Duodenal mucosa (tissue), 2 donors: ENCODE results near the gene NAGA.
"Not testable (repeated sequence)": the region's sequence is repeated elsewhere in the genome, so short reads cannot be mapped to it uniquely, and the experiment has no call there.

Source experiments
- H3K27ac ChIP-seq: one replicate; pipeline ENCODE4 v1.7.0; 2013; ENCODE audit warnings: low read depth, low read length
- H3K27me3 ChIP-seq, 2 donors: one replicate each; pipeline ENCODE4 v1.7.0; 2013; ENCODE audit warnings: low read length in 2 of 2, control low read depth in 1 of 2; ENCODE audit not compliant: insufficient read depth in 2 of 2, control insufficient read depth in 1 of 2
- H3K36me3 ChIP-seq, 2 donors: one replicate each; pipeline ENCODE4 v1.7.0; 2013; ENCODE audit warnings: low read length in 2 of 2, control low read depth in 1 of 2; ENCODE audit not compliant: insufficient read depth in 2 of 2, control insufficient read depth in 1 of 2
- H3K4me1 ChIP-seq, 2 donors: one replicate each; pipeline ENCODE4 v1.7.0; 2013; ENCODE audit warnings: low read length in 2 of 2, control low read depth in 1 of 2; ENCODE audit not compliant: insufficient read depth in 2 of 2, control insufficient read depth in 1 of 2
- H3K4me3 ChIP-seq, 2 donors: one replicate each; pipeline ENCODE4 v1.7.0; 2013; ENCODE audit warnings: low read length in 2 of 2, low read depth in 1 of 2
- H3K9ac ChIP-seq, 2 donors: one replicate each; pipeline ENCODE4 v1.7.0; 2013; ENCODE audit warnings: low read length in 2 of 2, low read depth in 1 of 2
- H3K9me3 ChIP-seq, 2 donors: one replicate each; pipeline ENCODE4 v1.7.0; 2013; ENCODE audit warnings: low read length in 2 of 2, control low read depth in 1 of 2; ENCODE audit not compliant: control insufficient read depth in 1 of 2

Gene NAGA

DNA sequence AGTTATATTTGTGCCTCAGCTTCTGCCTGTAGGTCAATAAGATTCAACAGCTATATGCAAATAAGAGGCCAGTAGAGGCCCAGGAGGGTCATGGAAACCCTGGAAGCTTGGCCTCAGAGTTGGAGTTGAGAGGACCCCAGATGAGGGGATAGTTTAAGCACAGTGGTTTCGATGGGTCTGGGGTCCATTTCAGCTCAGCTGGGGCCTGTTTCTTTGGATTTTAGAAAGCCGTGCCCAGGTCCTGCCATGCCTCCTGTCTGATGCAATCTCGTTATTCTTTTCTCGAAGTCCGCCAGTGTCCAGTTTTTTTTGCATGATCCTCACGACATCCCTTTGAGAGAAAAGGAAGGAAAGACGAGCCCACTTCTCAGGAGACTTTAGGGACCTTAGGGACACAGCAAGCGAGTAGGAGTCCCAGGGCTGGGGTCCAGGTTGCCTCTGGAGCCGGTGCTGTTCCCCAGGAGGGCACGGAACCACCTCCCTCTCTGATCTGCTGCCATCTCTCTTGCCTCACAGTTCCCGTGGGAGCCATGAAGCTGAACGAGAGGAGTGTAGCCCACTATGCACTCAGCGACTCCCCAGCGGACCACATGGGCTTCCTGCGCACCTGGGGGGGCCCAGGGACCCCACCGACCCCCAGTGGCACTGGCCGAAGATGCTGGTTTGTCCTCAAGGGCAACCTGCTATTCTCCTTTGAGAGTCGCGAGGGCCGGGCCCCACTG, 6.3 kb upstream of the NAGA start:
- Histone ChIP-seq H3K27me3 (no peaks in the 10 kb centered on the region), H3K4me3 (no peak overlapping the region), H3K9me3 (no peaks in the 10 kb centered on the region), H3K27ac (no peak overlapping the region), H3K36me3 (peaks cover 0 to 5% of the 10 kb centered on the region in 2 donors), H3K4me1 (peaks cover 33 to 40% of the 10 kb centered on the region in 2 donors), H3K9ac (no peak overlapping the region)

DNA sequence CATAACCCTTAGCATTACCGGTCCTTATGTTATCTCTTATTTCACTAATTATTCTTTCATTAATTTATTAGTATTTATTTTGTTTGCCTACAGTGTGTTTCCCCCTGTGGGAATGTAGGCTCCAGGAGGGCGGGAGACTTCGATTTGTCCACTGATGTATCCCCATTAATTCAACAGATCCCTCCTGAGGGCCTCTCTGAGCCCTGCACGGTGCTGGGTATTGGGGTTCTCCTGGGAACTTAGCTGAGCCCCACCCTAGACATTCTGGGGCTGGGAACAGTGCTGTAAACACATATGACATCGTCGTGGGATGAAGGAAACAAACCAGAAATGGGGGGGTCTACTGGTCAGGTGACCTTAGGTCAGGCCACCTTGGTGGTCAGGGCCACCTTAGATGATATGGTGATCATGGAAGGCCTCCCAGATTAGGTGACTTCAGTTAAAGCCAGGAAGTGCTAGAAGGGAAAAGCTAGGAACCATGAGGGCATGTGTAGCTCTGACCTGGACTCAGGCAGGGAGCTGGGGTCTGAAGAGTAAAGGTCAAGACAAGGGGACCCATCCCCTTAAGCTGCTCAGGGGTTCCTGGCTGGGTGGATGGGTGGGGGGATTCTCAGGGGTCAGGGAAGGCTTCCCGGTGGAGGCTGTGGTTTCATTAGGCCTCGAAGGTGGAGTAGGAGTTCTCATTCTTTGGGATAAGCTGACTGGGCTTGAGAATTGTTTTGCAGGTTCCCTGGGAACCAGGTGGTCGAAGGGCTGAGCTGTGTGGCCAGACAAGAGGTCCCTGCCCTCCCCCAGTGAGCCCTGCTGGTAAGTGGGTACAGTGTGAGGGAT, 4.4 kb upstream of the NAGA start:
- Histone ChIP-seq H3K27me3 (no peaks in the 10 kb centered on the region), H3K9me3 (no peaks in the 10 kb centered on the region), H3K4me1 (peaks cover 39 to 43% of the 10 kb centered on the region in 2 donors), H3K9ac (peak overlapping the region; percentile 79 to 83), H3K36me3 (peaks cover 0 to 3% of the 10 kb centered on the region in 2 donors), H3K4me3 (peak overlapping the region; percentile 75 to 77), H3K27ac (peak overlapping the region; percentile 85)

GRCh38 chr22:42074132-42074811, 3.7 kb upstream of the NAGA start, which contains the start of gene PHETA2:
Gene PHETA2, plus strand, starts transcription at chr22:42074248. Its CDS starts 3,046 bp downstream, at chr22:42077294.
- H3K4me3 ChIP-seq = peak within 1 kb of the TSS; percentile 75 to 77
- peaks cover 45 to 49% of the 10 kb centered on the region in 2 donors for H3K4me1 ChIP-seq
- H3K27ac ChIP-seq = peak within 1 kb of the TSS; percentile 85
- peaks cover 0 to 3% of the 10 kb centered on the region in 2 donors for H3K36me3 ChIP-seq
- H3K9me3 ChIP-seq = no peaks in the 10 kb centered on the region
- no peaks in the 10 kb centered on the region for H3K27me3 ChIP-seq
- peak within 1 kb of the TSS; percentile 79 to 83 for H3K9ac ChIP-seq

DNA sequence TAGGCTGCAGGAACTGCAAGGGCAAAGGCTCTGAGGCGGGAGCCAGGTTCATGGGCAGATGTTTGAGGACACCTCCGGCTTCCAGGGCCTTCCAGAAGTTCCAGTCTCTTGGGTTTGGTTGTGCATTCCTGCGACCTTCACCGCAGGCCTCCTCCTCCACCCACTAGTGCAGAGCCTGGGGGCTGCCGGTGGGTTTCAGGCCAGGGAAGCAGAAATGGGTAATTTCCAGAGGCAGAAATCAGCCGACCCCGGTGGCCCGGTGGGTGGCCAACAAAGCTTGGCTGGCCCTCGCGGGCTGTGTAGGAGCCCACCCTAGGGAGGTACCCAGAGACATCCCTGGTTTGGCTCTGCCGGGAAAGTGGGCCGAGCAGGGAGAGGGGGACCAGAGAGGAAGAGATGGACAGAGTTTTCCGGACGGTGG, 3.0 kb upstream of the NAGA start:
- Histone ChIP-seq H3K9me3 (no peaks in the 10 kb centered on the region), H3K9ac (peak overlapping the region in 1 of 2 donors; percentile 83), H3K4me1 (peaks cover 39 to 44% of the 10 kb centered on the region in 2 donors), H3K27me3 (no peaks in the 10 kb centered on the region), H3K36me3 (peaks cover 0 to 3% of the 10 kb centered on the region in 2 donors), H3K4me3 (peak overlapping the region; percentile 75 to 77), H3K27ac (peak overlapping the region; percentile 85)

DNA sequence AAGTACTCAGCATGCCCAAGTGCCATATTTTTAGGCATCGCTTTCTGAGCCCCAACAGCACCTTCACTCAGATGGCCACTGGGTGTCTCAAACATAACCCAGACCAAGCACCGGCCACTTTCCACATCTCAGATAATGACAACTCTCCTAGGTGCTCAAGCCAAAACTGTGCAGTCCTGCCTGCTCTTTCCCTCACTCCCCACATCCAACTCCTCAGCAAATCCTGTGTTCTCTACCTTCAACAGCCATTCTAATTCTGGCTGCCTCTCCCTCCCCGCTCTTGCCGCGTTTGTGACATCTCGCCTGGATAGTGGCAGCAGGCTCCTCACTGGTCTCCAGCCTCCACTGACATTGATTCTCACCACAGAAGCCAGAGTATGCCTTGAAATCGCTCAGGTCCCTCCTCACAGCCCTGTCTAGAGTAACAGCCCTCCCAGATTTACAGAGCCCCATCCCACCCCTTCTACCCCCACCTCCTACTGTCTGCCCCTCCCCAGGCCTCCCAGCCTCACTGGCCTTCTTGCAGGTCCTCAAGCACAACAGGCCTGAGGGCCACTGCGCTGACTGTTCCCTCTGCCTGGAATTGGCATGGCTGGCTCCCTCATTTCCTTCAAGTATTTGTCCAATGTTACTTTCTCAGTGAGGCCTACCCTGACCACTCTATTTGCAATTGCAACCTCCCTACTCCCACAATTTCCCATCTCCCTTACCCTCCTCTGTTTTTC, 2.2 kb upstream of the NAGA start:
- Histone ChIP-seq H3K36me3 (peaks cover under 1 to 8% of the 10 kb centered on the region in 2 donors), H3K9ac (no peak overlapping the region), H3K4me1 (peaks cover 33 to 36% of the 10 kb centered on the region in 2 donors), H3K4me3 (no peak overlapping the region), H3K27me3 (no peaks in the 10 kb centered on the region), H3K27ac (no peak overlapping the region), H3K9me3 (no peaks in the 10 kb centered on the region)

DNA sequence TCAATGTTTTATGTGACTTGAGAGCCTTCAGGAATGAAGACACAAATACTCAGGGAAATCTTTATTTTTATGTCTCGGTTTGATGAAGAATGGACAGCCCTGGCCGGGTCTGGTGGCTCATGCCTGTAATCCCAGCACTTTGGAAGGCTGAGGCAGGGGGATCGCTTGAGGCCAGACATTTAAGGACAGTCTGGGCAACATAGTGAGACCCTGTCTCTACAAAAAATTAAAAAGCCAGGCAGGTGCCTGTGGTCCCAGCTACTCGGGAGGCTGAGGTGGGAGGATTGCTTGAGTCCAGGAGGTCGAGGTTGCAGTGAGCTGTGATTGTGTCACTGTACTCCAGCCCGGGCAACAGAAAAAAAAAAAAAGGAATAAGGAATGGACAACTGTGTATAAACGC, 896 bp upstream of the NAGA start:
- Histone ChIP-seq H3K4me3 (peak overlapping the region; percentile 75 to 79), H3K4me1 (peaks cover 33% of the 10 kb centered on the region in 2 donors), H3K9ac (peak overlapping the region; percentile 84 to 85), H3K36me3 (peaks cover 12 to 18% of the 10 kb centered on the region in 2 donors)
- not testable (repeated sequence) for H3K9me3 ChIP-seq, H3K27ac ChIP-seq, H3K27me3 ChIP-seq

DNA sequence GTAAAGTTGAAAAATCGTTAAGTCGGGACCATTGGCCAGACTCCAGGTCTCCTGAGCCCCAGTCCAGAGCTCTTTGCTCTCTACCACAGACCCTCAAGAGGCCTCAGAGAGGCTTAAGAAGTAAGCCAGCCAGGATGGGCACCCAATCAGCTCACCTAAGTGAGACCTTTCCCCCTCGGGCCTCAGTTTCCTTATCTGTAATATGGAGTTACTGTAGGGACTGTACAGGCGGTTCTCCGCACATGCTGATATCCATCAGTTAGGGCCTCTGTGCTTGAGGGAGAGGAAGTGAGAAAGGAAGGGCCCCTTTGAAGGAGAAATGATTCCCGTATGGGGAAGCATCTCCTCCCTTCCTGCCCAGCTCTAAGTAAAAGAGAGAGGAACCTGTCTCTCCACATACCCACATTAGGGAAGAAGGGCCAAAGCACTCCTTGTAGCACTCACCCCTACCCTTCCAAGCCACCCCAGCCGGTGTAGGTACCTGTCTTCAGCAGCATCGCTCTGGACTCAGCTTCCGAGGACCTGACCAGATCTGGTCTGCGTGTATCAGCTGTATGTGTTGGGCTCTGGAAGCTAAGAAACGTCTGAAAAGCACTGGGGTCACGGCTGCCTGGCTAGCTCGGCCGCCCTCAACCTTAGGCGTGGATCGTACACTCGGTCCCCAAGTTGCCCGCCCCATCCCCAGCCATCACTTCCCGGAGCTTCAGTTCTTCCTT, 653 bp downstream of the NAGA start:
- Histone ChIP-seq H3K27ac (peak overlapping the region; percentile 92), H3K9me3 (no peaks in the 10 kb centered on the region), H3K36me3 (peaks cover 14 to 33% of the 10 kb centered on the region in 2 donors), H3K4me3 (peak overlapping the region; percentile 75 to 79), H3K9ac (peak overlapping the region; percentile 84 to 85), H3K27me3 (no peaks in the 10 kb centered on the region), H3K4me1 (peaks cover 31% of the 10 kb centered on the region in 2 donors)

GRCh38 chr22:42068291-42068690, 2.3 kb downstream of the NAGA start:
- Histone ChIP-seq H3K9ac (no peak overlapping the region), H3K36me3 (peaks cover 14 to 34% of the 10 kb centered on the region in 2 donors), H3K27me3 (no peaks in the 10 kb centered on the region), H3K27ac (no peak overlapping the region), H3K4me1 (peaks cover 24 to 27% of the 10 kb centered on the region in 2 donors), H3K9me3 (no peaks in the 10 kb centered on the region), H3K4me3 (no peak overlapping the region)

DNA sequence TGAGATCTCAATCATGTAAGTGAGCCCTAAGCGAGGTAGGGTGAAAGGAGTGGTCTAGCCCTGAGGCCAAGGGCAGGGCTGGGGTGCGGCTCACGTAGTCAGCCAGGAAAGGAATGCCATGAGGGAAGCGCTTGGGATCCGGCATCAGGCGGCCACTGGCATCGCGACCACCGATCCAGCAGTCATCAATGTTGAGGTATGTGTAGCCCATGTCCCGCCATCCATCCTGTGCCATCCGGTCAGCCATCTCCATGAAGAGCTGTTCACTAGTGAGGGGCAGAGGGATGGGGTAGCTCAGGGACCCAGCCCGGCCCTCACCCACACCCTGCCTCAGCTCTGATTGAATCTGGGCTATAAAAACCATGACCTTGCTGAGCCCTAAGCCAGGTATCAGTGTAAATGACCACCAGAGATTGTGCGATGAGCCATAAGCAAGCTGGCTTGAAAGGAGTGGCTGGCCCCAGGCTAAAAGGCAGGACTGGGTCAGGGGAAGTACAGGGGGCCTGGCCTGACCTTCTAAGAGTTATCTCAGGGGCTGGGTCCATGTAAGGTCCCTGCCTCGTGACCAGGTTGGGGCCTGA, 2.9 kb downstream of the NAGA start:
- Histone ChIP-seq H3K36me3 (peaks cover 16 to 34% of the 10 kb centered on the region in 2 donors), H3K4me1 (peaks cover 24 to 25% of the 10 kb centered on the region in 2 donors), H3K27ac (no peak overlapping the region), H3K4me3 (no peak overlapping the region), H3K9ac (no peak overlapping the region), H3K9me3 (no peaks in the 10 kb centered on the region), H3K27me3 (no peaks in the 10 kb centered on the region)
